ENCODE data around the gene NR5A2.
"Not testable (repeated sequence)": the region's sequence is repeated elsewhere in the genome, so short reads cannot be mapped to it uniquely, and the experiment has no call there.

Gene NR5A2

DNA sequence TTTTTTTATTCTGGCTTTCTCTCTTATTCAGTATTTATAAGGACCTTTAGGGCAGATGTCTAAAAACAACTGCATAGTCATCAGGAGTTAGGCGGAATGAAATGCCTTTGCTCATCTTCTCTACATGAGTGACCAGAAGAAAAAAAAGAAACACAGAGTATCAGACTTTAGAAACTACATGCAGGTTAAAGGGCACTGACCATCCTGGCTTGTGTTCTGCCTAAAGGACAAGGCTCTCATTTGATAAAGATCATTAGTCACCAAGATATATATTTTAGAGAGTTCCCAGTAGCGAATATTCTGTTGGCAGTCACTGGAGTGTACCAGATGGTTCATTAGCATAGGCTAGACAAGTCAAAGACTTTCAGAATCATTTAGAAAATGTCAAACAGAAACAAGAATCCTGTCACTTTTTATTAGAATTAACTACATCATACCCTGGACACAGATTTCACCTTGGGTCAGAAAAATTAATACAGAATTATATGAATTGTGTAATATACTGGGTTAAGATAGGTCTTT is 145.6 kb downstream of the NR5A2 start:
- no peaks in the 10 kb centered on the region for H3K9me3 Mint-ChIP-seq

DNA sequence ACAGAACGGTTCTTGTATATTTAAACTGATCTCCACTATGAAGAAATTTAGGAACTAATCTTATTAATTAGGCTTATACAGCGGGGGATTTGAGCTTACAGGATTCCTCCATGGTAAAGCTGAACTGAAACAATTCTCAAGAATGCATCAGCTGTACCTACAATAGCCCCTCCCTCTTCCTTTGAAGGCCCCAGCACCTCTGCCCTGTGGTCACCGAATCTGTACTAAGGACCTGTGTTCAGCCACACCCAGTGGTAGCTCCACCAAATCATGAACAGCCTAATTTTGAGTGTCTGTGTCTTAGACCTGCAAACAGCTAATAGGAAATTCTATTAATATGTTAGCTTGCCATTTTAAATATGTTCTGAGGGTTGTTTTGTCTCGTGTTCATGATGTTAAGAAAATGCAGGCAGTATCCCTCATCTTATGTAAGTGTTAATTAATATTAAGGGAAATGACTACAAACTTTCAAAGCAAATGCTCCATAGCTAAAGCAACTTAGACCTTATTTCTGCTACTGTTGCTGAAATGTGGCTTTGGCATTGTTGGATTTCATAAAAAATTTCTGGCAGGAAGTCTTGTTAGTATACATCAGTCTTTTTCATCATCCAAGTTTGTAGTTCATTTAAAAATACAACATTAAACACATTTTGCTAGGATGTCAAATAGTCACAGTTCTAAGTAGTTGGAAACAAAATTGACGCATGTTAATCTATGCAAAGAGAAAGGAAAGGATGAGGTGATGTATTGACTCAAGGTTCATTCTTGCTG is 147.2 kb downstream of the NR5A2 start:
- H3K27ac Mint-ChIP-seq: no peak overlapping the region

More for the DNA sequence above, 145.6 kb downstream of the NR5A2 start:
- Mint-ChIP-seq H3K27ac (no peak overlapping the region), H3K27me3 (peaks cover 3% of the 10 kb centered on the region), H3K4me3 (no peak overlapping the region), H3K36me3 (ENCODE audit: low read depth) (no peaks in the 10 kb centered on the region), H3K4me1 (ENCODE audit: low read depth) (no peaks in the 10 kb centered on the region)

DNA sequence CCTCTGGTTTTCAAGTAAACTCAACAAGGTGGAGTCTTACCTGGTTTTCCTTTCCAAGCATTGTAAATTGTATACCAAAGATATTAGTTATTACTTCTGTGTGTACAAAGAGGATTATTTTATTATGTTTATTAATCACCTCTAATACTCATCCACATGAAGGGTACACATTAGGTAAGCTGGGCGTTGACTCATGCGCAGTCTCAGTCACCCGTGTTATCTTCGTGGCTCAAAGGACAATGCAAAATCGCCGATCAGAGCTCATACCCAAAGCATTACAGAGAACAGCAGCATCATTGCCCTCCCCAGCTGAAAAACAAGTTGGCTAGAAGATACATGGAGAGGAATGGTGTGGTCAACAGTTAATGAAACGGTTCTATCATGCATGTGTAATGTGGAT is 148.7 kb downstream of the NR5A2 start:
- no peaks in the 10 kb centered on the region for H3K4me1 Mint-ChIP-seq (ENCODE audit: low read depth)
- no peak overlapping the region for H3K27ac Mint-ChIP-seq
- peaks cover 9% of the 10 kb centered on the region for H3K27me3 Mint-ChIP-seq
- H3K36me3 Mint-ChIP-seq (ENCODE audit: low read depth): no peaks in the 10 kb centered on the region
- no peaks in the 10 kb centered on the region for H3K9me3 Mint-ChIP-seq
- no peak overlapping the region for H3K4me3 Mint-ChIP-seq

More for the DNA sequence above, 147.2 kb downstream of the NR5A2 start:
- no peaks in the 10 kb centered on the region for H3K9me3 Mint-ChIP-seq
- peaks cover 3% of the 10 kb centered on the region for H3K27me3 Mint-ChIP-seq
- H3K36me3 Mint-ChIP-seq (ENCODE audit: low read depth): no peaks in the 10 kb centered on the region
- no peak overlapping the region for H3K4me3 Mint-ChIP-seq
- no peaks in the 10 kb centered on the region for H3K4me1 Mint-ChIP-seq (ENCODE audit: low read depth)

DNA sequence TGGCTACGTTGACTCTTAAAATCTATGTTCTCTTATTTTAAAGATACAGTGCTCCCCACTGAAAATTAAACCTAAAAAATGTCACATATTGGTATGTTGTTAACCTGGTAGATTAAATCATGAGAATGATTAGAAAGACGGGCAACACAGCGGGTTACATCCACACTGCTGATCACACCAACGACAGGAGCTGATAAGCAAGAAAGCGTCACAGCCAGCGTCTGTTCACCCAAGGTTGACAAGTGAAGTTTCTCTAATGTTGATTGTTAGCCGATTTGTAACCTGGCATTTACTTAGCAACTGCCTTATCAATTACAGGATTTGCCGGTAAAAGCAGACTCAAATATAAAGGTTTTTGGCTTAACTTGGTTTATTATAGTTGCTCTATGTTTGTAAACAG is 149.3 kb downstream of the NR5A2 start:
- Mint-ChIP-seq H3K27ac (no peak overlapping the region), H3K4me3 (no peak overlapping the region), H3K27me3 (peaks cover 9% of the 10 kb centered on the region), H3K9me3 (no peaks in the 10 kb centered on the region), H3K36me3 (ENCODE audit: low read depth) (no peaks in the 10 kb centered on the region), H3K4me1 (ENCODE audit: low read depth) (no peaks in the 10 kb centered on the region)

DNA sequence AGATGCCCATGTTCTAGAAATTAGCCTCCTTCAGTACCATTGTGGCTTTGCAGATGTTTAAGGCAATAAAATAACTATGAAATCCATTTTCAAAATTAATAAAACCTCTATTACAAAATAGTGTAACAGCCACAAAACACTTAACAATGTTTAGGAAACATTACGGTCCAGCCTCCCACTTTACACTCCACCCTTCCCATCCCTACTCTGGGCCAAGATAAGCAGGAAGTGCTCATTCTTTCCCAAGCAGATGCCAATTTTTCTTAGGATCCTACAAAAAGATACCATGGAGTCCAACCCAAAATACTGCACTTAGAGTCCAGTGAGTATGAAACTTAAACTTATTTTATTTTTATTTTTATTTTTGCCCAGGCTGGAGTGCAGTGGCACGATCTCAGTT is 150.8 kb downstream of the NR5A2 start:
- Mint-ChIP-seq H3K27me3 (peaks cover 6% of the 10 kb centered on the region), H3K4me1 (ENCODE audit: low read depth) (no peaks in the 10 kb centered on the region), H3K9me3 (no peaks in the 10 kb centered on the region), H3K4me3 (no peak overlapping the region), H3K27ac (no peak overlapping the region), H3K36me3 (ENCODE audit: low read depth) (no peaks in the 10 kb centered on the region)

DNA sequence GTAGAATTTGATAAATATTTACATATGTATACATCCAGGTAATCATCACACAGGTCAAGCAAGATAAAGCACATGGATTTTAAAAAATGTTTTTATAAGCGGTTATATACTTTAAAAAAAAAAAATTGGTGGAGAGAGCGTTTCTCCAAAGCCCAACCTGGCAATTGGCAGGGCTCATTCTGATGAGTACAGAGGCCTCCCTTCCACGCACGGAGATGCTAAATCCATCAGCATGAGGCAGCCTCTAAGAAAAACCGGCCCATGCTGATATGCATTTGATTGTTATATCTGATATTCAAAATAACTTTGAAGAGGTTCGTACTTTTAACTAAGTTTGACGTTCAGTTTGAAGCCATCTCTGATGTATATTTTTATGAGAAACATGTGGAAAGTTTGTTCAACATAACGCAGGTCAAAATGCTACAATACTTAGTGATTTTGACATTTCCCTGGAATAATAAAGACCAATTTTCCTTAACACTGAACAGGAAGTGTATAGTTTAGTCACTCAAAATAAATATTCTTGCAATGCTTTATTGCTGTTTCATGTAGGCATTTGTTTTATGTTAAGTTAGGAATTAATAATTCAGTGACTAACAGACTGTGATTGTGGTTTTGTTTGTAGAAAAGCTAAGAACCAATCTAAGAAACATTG is 151.7 kb downstream of the NR5A2 start:
- Mint-ChIP-seq H3K9me3 (no peaks in the 10 kb centered on the region), H3K27me3 (peaks cover 6% of the 10 kb centered on the region), H3K27ac (no peak overlapping the region), H3K4me3 (no peak overlapping the region), H3K4me1 (ENCODE audit: low read depth) (peaks cover 5% of the 10 kb centered on the region), H3K36me3 (ENCODE audit: low read depth) (no peaks in the 10 kb centered on the region)

DNA sequence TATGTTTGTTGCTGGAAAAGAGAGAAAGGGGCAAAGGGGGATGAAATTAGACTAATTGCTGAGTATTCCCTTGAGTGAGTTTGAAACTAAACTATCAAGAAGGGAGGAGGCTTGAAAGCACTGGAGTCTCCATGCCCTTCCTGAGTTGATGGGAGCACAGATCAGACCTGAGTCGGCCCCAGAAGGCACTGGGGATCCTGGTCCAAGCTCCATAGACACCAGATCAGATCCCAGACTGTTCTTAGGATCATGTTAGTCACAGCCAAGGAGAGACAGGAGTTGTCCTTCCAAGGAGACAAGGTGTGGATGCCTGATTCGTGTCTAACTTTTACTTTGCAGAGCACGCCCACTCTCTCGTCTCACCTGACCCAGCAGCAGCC is 152.3 kb downstream of the NR5A2 start:
- H3K9me3 Mint-ChIP-seq: no peaks in the 10 kb centered on the region
- no peaks in the 10 kb centered on the region for H3K36me3 Mint-ChIP-seq (ENCODE audit: low read depth)
- H3K27me3 Mint-ChIP-seq: peaks cover 6% of the 10 kb centered on the region
- no peak overlapping the region for H3K4me3 Mint-ChIP-seq
- no peak overlapping the region for H3K27ac Mint-ChIP-seq
- peaks cover 5% of the 10 kb centered on the region for H3K4me1 Mint-ChIP-seq (ENCODE audit: low read depth)

DNA sequence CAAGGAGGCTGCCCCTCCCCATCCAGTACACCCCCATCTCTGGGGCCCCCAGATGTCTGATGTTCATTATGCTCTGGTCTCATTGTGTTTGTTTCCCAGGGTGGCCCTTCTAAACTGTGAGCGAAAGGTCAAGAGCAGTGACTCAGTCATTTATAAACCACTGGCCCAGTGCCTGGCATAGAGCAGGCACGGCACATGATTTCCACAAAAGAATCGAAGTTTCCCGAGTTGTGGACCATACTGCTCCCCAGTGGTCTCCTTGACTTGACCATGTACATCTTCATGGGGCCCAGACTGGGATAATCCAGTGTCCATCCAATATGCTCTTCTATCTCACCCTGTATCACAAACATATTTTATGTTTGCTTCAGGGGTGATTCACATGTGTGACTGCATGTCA is 153.3 kb downstream of the NR5A2 start:
- Mint-ChIP-seq H3K27ac (no peak overlapping the region), H3K4me1 (ENCODE audit: low read depth) (peaks cover 11% of the 10 kb centered on the region), H3K4me3 (no peak overlapping the region), H3K36me3 (ENCODE audit: low read depth) (no peaks in the 10 kb centered on the region), H3K27me3 (peaks cover 6% of the 10 kb centered on the region), H3K9me3 (no peaks in the 10 kb centered on the region)

DNA sequence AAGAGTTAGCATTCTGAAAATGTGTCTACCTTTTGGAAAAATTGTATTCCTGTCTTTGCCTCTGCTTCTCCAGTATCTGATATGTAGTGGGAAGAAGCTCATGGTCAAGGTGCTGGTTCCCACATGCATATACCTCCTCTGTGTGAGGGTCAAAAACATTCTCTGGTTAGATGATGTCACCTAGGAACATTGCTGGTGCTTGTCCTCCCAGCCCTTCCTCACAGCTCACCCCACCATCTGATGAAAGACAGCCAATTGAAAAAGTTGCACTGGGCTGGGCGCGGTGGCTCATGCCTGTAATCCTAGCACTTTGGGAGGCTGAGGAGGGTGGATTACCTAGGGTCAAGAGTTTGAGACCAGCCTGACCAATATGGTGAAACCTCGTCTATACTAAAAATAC is 154.4 kb downstream of the NR5A2 start:
- H3K9me3 Mint-ChIP-seq: peaks cover 6% of the 10 kb centered on the region
- H3K4me1 Mint-ChIP-seq (ENCODE audit: low read depth): peaks cover 11% of the 10 kb centered on the region
- no peaks in the 10 kb centered on the region for H3K36me3 Mint-ChIP-seq (ENCODE audit: low read depth)
- peaks cover 6% of the 10 kb centered on the region for H3K27me3 Mint-ChIP-seq
- no peak overlapping the region for H3K4me3 Mint-ChIP-seq
- no peak overlapping the region for H3K27ac Mint-ChIP-seq

DNA sequence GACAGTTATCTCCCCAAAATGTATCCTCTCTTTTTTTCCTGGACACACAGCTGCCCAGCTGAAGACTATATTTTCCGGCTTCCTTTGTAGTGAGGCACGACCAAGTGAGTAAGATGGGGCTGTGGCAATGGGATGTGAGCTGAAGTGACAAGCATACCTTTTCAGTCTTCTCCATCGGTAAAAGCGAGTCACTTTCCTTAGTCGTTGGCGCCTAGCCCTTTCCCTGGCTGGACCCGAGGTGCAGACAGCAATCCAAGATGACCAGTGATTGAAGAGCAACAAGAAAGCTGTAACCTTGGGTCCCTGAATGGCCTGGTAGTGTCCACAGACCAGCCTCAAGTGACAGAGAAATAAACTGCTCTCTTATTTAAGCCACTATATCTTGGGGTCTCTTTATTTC is 155.2 kb downstream of the NR5A2 start:
- Mint-ChIP-seq H3K27ac (no peak overlapping the region), H3K36me3 (ENCODE audit: low read depth) (no peaks in the 10 kb centered on the region), H3K27me3 (peaks cover 6% of the 10 kb centered on the region), H3K4me3 (no peak overlapping the region), H3K9me3 (peaks cover 6% of the 10 kb centered on the region), H3K4me1 (ENCODE audit: low read depth) (peaks cover 11% of the 10 kb centered on the region)

DNA sequence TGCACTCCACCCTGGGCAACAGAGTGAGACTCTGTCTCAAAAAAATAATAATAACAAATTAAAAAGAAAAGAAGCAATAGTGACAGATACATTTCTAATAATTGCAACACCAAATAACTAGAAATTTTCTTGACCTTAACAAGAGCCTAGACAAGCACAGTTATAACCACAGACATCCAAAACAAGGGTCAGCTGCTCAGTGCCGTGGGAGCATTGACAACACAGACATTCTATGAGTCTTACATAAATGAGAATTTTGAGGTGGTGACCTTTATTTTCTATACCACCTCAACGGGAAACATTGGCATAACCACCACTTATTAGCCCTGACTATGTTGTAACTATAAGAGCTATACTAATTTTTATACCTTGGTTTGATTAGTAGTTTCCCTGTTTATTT is 156.1 kb downstream of the NR5A2 start:
- H3K4me1 Mint-ChIP-seq (ENCODE audit: low read depth): peaks cover 11% of the 10 kb centered on the region
- no peaks in the 10 kb centered on the region for H3K36me3 Mint-ChIP-seq (ENCODE audit: low read depth)
- H3K9me3 Mint-ChIP-seq: peaks cover 6% of the 10 kb centered on the region
- H3K27ac Mint-ChIP-seq: no peak overlapping the region
- H3K27me3 Mint-ChIP-seq: peaks cover 6% of the 10 kb centered on the region
- H3K4me3 Mint-ChIP-seq: no peak overlapping the region

DNA sequence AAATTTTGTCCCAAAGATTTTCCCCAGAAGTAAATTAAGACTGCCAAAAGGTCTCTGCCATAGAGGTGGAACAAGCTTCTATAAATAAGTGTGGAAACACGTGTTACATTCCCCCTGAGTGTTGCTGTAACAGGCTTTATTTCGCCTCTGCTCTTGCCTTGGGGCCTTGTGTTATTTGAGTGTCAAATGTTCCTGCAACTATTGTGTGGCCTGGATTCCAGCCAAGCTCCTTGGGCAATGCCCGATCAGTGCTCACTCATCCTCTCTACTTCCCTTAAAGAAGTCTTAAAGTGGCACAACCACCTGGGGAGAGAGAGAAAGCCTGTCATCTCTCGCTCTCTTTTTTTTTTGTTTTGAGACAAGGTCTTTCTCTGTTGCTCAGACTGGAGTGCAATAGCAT is 156.7 kb downstream of the NR5A2 start:
- no peaks in the 10 kb centered on the region for H3K36me3 Mint-ChIP-seq (ENCODE audit: low read depth)
- peaks cover 11% of the 10 kb centered on the region for H3K4me1 Mint-ChIP-seq (ENCODE audit: low read depth)
- no peak overlapping the region for H3K27ac Mint-ChIP-seq
- no peak overlapping the region for H3K4me3 Mint-ChIP-seq
- H3K27me3 Mint-ChIP-seq: peaks cover 6% of the 10 kb centered on the region
- peaks cover 6% of the 10 kb centered on the region for H3K9me3 Mint-ChIP-seq

DNA sequence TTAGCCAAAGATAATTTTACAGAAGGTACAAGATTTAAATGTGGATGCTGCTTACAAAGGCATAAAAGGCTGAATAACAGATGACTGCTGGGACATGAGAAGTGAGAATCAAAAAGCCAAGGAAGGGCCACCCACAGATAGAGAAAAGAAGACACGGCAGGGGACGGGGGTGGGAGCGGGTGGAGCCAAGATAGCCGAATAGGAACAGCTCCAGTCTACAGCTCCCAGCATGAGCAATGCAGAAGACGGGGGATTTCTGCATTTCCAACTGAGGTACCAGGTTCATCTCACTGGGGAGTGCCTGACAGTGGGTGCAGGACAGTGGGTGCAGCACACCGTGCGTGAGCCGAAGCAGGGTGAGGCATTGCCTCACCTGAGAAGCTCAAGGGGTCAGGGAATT is 157.7 kb downstream of the NR5A2 start:
- H3K9me3 Mint-ChIP-seq; H3K27me3 Mint-ChIP-seq; H3K4me3 Mint-ChIP-seq; H3K27ac Mint-ChIP-seq; H3K36me3 Mint-ChIP-seq (ENCODE audit: low read depth): not testable (repeated sequence)
- peaks cover 11% of the 10 kb centered on the region for H3K4me1 Mint-ChIP-seq (ENCODE audit: low read depth)

DNA sequence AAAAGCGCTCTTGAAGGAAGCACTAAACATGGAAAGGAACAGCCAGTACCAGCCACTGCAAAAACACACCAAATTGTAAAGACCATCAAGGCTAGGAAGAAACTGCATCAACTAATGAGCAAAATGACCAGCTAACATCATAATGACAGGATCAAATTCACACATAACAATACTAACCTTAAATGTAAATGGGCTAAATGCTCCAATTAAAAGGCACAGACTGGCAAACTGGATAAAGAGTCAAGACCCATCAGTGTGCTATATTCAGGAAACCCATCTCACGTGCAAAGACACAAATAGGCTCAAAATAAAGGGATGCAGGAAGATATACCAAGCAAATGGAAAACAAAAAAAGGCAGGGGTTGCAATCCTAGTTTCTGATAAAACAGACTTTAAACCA is 159.8 kb downstream of the NR5A2 start:
- not testable (repeated sequence) for H3K9me3 Mint-ChIP-seq; H3K27ac Mint-ChIP-seq; H3K27me3 Mint-ChIP-seq; H3K4me3 Mint-ChIP-seq; H3K36me3 Mint-ChIP-seq (ENCODE audit: low read depth)
- peaks cover 11% of the 10 kb centered on the region for H3K4me1 Mint-ChIP-seq (ENCODE audit: low read depth)

DNA sequence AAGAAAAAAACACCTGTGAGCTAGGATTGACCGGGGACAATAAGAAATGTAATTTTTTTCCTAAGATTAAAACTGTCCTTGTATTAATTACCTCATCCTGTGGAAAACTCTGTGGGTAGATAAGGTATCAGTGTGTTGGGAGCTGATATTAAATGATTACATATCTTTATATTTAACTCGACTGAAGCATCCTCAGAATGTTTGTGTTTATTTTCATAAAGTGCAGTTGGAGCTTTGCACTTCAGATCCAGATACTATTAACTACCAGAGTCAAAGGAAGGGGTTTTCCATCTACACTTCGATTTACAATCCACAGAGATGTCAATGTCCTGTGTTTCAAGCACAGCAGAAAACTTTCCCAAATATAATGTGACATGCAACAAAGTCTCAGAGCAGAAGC is 164.5 kb downstream of the NR5A2 start:
- Mint-ChIP-seq H3K4me1 (ENCODE audit: low read depth) (no peaks in the 10 kb centered on the region), H3K36me3 (ENCODE audit: low read depth) (no peaks in the 10 kb centered on the region), H3K27me3 (no peaks in the 10 kb centered on the region), H3K27ac (no peak overlapping the region), H3K9me3 (no peaks in the 10 kb centered on the region), H3K4me3 (no peak overlapping the region)

DNA sequence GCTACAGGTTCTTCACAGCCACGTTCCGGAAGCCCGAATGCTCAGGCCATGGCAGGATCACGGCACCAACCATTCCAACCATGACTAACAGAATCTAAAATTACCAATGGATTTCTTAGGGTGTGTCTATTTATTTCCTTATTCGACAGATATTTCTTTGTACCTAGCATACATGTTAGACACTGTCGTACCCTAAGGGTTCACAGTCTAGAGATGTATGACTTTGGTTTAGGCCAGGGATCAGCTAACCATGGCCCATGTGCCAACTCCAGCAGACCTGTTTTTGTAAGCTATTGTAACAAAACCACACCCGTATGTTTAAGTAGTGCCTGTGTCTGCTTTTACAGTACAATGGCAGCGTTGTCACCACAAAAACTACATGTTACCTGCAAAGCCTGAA is 167.0 kb downstream of the NR5A2 start:
- H3K4me1 Mint-ChIP-seq (ENCODE audit: low read depth): no peaks in the 10 kb centered on the region
- no peaks in the 10 kb centered on the region for H3K9me3 Mint-ChIP-seq
- H3K4me3 Mint-ChIP-seq: no peak overlapping the region
- no peaks in the 10 kb centered on the region for H3K27me3 Mint-ChIP-seq
- H3K36me3 Mint-ChIP-seq (ENCODE audit: low read depth): no peaks in the 10 kb centered on the region
- H3K27ac Mint-ChIP-seq: no peak overlapping the region
